Fibroblast of skin of back (primary cell): Measurements from ENCODE around the gene MFSD8. TPM values are rescaled to one million over a fixed set of nuclear protein-coding genes. Genes with fewer than 3 reads are reported as not detected.
"Not testable (repeated sequence)": the region's sequence is repeated elsewhere in the genome, so short reads cannot be mapped to it uniquely, and the experiment has no call there.

ENCODE experiments used
- DNase-seq: peaks from one replicate; pipeline ENCODE4 v3.0.0-alpha.2; 2013
- polyA plus RNA-seq, 2 experiments: library from polyadenylated mRNA; unstranded; fragments of 120-200 nt; gene quantifications; one replicate each; pipeline ENCODE4 v1.2.1, GENCODE V29; 2013; ENCODE audit not compliant: insufficient read length in 2 of 2

Gene MFSD8, protein sequence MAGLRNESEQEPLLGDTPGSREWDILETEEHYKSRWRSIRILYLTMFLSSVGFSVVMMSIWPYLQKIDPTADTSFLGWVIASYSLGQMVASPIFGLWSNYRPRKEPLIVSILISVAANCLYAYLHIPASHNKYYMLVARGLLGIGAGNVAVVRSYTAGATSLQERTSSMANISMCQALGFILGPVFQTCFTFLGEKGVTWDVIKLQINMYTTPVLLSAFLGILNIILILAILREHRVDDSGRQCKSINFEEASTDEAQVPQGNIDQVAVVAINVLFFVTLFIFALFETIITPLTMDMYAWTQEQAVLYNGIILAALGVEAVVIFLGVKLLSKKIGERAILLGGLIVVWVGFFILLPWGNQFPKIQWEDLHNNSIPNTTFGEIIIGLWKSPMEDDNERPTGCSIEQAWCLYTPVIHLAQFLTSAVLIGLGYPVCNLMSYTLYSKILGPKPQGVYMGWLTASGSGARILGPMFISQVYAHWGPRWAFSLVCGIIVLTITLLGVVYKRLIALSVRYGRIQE
- 10.3 TPM for polyA plus RNA-seq (2013, experiment 1 of 2; ENCODE audit: insufficient read length)
- 9.7 TPM for polyA plus RNA-seq (2013, experiment 2 of 2; ENCODE audit: insufficient read length)

DNA sequence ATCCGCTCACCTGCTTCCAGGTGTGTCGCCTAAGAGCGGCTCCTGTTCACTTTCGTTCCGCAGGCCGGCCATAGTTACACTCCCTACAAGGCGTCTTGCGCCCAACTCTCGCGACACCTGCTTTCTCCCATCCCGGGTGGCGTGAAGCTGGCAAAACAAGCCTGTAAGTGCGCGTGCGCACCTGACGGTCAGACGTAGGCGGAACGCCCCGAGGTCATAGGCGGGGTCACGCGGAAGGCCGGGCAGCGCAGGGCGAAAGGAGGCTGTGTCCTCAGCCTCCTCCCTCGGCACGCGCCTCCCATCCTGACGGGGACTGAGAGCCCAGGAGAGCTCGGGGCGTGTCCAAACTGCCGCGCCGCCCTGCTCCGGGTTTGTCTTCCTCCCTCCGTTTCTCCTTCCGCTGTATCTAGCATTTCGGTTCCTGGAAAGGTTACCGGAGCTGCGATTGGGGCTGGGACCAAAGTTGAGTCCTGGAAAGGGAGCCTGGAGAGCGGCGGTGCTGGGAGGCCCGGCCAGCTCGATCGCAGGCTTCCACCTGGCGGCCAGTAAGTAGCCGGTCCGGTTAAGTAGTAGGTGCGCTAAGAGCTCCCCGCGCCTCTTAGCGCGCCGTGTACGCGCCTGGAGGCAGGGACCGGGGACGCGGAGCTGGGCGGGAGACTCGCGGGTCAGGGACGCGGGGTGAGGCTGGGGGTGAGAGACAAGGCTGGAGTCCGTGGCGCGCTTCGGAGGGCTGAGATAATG is at the start of gene MFSD8, which contains the start of gene ABHD18:
Gene MFSD8, minus strand, starts transcription at position 112 of the 741 bp plus-strand sequence. Its CDS starts 40 bp downstream, at position 72.
Gene ABHD18, plus strand, starts transcription at position 345 of the 741 bp plus-strand sequence. CDS start 17,550 bp downstream, outside the sequence.
- peak; percentile 98 for DNase-seq

DNA sequence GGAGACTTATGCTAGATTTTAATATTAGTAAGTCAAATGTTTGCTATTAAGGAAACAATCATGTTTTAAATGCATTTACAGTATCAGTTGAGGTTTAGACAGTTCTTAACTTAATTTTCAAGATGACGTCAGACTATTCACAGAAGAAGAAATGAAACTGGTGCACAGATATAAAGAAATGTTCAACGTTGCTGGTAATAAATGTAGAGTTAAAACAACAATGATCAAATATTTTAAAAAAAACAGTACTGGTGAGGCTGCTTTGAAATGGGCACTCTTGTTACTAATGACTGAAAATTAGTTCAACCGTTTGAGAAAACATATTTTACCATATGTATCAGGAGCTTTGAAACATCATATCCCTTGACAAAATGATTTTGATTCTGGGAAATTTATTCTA is 44.5 kb upstream of the MFSD8 start:
- no peak for DNase-seq

DNA sequence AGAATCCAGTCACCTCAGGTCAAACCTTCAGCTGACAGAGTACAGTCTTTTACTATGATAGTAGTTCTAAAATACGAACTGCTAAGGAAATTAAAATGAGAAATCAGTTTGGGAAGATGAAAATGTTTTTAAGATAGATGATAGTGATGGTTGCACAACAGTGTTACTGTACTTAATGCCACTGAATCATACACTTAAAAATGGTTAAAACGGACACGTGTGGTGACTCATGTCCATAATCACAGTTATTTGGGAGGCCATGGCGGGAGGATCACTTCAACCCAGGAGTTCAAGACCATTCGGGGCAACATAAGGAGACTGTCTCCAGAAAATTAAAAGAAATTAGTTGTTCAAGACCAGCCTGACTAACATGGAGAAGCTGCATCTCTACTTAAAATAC is 41.6 kb upstream of the MFSD8 start:
- no peak for DNase-seq

DNA sequence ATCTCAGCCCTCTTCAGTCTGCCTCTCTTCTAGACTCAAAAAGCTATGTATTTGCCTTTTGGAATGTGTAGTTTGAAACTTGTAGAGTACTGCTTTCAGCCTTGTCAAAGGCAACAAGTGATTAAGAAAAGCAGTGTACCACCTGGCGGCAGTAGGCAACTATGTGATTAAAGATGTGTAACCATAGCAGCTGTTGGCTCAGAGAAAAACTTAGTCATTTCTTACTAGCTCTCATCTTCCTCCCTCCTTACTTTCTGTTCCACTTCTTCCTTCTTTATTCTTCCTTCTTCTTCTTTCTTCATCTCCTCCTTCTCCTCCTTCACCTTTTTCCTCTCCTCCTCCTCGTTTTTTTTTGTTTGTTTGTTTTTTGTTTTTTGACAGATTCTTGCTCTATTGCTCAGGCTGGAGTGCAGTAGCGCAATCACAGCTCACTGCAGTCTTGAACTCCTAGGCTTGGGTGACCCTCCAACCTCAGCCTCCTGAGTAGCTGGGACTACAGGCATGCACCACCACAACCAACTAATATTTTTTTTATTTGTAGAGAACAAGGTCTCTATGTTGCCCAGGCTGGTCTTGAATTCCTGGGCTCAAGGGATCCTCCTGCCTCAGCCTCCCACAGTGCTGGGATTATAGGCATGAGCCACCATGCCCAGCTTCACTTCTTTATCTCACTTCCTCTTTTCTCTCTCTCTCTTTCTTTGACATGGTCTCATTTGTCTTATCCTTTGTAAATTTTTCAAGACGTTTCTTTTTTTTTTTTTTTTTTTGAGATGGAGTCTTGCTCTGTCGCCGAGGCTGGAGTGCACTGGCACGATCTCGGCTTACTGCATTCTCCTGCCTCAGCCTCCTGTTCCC is 32.8 kb upstream of the MFSD8 start:
- peak; percentile 5 for DNase-seq

DNA sequence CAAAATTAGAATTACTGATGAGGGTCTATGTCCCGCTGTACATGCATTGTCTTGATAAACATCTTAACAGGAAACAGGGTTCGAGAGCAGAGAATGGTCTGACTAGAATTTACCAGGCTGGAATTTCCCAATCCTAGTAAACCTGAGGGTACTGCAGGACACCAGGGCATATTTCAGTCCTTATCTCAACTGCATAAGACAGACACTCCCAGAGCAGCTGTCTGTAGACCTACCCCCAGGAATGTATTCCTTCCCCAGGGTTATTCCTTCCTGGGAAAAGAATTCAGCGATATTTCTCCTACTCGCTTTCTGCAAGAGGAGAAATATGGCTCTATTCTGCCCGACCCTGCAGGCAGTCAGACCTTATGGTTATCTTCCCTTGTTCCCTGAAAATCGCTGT is 31.5 kb upstream of the MFSD8 start:
- not testable (repeated sequence) for DNase-seq

DNA sequence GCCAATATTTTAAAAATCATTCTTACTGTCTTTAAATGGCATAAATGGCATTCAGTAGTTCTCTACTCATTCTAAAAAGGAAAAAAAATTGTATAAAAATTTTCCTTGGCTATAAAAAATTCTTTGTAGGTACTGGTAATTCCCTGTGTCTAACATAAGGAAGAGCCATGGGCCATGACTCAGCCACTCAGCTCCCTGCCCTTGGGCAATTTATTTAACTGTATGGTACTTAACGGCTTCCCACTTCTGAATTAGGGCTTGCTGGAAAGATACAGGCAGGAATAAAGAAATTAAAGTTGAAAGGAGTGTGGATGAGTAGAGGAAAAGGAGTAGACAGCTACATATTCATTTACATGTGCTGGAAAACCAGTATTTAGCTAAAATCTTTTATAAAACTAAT is 30.8 kb upstream of the MFSD8 start:
- peak; percentile 36 for DNase-seq

DNA sequence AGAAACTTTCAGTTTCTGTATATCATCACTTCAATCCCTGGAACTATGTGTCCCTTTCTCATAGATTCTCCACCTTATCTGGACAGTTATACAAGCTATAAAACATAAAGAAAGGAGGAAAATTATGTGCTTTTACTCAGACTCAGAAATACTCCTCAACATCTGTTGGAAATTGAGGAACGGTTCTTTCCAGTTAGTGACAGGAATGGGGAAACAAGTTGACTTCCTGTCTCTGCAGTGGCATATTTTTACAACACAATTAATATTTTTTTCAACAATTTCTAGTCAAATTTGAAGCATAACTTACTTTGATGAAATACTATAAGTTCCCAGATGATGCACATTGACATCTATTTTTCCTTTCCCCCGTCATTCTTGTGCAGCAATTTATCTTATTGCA is 28.2 kb upstream of the MFSD8 start:
- DNase-seq, result no peak

DNA sequence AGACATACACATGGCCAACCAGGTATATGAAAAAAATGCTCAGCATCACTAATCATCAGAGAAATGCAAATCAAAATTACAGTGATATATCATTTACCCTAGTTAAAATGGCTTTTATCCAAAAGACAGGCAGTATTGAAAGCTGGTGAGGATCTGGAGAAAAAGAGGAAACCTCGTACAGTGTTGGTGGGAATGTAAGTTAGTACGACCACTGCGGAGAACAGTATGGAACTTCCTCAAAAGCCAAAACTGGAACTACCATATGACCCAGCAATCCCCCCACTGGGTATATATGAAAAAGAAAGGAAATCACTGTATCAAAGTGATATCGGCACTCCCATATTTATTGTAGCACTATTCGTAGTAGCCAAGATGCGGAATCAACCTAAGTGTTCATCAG is 23.7 kb upstream of the MFSD8 start:
- DNase-seq, result no peak

DNA sequence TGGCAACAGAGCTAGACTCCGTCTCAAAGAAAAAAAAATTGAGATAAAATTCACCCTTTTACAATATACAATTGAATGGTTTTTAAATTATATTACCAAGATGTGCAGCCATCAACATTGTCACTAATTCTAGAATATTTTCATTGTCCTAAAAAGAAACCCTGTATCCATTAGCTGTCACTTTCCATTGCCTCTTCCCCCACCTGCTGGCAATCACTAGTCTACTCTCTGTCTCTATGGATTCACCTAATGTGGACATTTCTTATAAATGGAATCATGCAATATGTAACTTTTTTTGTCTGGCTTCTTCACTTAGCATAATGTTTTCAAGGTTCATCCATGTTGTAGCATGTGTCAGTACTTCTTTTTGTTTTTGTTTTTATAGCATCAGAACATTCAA is 21.0 kb upstream of the MFSD8 start:
- no peak for DNase-seq

DNA sequence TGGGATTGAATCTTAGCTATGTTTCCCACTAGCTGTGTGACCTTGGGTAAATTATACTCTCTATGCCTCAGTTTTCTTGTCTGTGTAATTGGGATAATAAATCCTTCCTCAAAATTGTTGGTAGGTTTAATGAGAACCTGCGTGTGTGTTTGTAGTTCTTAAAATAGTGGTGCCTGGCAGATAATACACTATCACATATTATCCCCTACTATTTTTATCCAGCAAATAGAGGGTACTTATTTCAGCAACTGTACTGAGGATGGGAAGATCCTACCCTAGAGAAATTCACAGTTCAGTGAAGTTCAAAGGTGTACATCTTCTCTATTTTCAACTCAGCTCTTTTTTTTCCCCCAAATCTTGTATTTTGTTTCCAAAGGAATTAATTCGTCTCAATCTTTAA is 17.5 kb upstream of the MFSD8 start:
- no peak for DNase-seq

DNA sequence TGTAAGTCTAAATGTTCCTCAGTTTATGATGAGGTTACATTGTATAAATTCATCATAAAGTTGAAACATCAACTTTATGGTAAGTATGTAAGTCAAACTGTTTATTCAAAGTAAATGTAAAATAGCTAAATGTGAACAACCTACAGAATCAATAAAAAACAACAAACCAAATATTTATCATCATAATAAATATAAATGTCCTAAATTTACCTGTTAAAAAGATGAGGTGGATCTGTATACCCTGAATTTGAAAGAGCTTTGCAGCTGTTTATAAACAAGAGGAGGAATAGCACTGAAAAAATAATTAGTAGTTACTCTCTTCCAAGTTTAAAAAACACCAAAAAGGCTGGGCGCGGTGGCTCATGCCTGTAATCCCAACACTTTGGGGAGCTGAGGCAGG is 14.0 kb upstream of the MFSD8 start:
- no peak for DNase-seq

DNA sequence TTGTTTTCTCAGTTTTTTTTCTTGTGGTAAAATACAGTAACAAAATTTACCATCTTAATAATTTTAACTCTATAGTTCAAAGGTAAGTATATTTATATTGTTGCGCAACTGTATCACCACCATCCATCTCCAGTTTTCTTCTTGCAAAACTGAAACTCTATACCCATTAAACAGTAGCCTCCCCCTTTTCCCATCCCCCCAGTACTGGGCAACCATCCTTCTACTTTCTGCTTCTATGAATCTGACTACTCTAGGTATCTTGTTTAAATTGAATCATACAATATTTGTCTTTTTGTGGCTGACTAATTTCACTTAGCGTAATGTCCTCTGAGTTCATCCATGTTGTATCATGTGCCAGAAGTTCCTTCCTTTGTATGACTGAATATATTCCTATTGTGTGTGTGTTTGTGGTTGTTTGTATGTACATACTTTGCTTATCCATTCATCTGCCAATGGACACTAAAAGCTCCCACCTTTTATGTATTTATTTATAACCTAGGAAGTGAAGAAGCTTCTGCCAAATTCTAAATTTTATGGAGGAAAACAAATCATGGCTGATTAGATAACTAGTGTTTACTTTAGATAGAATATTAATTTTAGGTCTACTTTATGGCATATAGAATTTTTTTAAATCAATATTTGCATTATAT is 10.3 kb upstream of the MFSD8 start:
- DNase-seq, result no peak

DNA sequence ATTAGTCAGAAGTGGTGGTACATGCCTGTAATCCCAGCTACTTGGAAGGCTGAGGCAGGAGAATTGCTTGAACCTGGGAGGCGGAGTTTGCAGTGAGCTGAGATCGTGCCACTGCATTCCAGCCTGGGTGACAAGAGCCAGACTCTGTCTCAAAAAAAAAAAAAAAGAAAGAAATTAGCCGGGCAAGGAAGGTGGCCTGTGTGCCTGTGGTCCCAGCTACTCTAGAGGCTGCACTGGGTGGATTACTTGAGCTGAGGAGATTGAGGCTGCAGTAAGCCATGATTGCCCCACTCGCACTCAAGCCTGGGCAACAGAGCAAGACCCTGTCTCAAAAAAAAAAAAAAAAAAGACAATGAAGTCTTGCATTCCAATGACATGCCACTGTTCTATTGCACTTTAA is 6.0 kb upstream of the MFSD8 start:
- DNase-seq, result not testable (repeated sequence)

DNA sequence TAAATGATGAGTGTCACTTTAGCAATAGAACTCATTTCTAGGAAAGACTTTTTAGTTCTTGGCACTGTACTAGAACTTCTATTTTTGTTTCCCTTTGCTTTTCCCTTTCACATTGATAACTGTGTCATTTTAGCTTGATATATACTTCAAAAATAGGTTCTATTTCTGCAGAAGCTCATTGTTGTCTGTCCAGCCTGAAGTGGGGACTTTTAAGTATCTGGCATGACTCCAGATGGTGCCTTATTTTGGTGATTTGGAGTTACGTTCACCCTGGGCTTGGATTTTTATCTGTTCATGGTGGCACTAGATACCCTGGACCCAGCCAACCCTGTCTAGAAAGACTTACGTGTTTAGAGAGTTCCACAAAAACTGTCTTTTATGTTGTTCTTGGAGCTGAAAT is 3.6 kb upstream of the MFSD8 start:
- DNase-seq, result no peak

DNA sequence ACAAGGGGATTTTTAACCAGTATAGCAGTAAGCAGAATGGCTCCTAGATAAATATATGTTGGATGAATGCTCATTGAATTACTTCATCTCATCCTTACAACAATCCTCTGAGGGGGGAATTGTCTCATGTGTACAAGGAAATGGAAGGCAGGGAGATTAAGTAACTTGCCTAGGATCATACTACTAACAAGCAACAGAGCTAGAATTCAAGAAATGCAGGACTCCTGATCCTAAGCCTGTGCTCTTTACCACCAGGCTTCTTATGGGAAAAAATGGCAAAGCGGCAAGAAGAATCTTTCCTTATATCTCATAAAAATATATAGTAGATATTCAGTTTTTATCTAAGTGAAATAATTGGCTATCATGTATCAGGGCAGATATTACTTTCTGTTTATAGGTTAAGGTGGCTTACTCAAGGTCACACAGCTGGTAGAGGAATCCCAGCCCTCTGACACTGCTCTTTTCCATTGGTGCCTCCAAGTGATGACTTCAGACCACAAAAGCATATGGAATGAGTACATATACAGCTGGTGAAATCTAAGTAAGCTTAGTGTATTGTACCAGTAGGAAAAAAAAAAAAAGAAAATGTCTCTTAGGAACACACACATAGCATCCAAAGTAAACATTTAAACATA is 2.3 kb upstream of the MFSD8 start:
- no peak for DNase-seq

DNA sequence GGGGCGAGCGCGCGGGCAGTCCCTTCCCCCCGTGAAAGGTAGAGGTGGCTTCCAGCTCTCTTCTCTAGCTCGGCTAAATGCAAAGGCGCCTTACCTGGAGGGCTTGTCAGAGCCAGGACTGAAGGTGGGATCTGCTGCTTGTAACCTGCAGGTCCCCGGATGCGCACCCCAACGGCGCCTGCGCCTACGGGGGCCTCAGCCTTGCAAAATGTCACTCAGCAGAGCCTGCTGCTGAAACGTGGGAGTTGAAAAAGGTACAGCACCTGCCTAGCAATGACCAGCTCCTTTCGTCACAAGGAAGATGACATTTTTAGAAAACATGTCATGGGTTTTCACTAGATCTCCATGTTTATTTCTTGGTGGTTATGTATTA is 816 bp upstream of the MFSD8 start:
- peak; percentile 15 for DNase-seq

DNA sequence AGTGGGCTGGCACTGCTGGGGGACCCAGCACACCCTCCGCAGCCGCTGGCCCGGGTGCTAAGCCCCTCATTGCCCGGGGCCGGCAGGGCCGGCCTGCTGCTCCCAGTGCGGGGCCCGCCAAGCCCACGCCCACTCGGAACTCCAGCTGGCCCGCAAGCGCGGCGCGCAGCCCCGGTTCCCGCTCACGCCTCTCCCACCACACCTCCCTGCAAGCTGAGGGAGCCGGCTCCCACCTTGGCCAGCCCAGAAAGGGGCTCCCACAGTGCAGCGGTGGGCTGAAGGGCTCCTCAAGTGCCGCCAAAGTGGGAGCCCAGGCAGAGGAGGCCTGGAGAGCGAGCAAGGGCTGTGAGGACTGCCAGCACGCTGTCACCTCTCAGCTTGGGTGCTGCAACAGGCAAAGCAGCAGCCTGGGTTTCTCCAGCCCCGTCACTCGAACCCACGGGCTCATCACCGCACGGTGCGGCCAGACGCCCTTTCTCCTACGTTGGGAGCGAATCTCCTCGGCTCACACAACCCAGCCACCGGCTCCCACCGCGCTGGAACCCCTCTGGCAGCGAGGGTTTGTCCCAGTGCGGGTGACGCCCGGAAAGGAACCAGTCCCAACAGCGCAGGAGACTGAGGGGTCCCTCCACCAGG is 429 bp downstream of the MFSD8 start:
- not testable (repeated sequence) for DNase-seq

DNA sequence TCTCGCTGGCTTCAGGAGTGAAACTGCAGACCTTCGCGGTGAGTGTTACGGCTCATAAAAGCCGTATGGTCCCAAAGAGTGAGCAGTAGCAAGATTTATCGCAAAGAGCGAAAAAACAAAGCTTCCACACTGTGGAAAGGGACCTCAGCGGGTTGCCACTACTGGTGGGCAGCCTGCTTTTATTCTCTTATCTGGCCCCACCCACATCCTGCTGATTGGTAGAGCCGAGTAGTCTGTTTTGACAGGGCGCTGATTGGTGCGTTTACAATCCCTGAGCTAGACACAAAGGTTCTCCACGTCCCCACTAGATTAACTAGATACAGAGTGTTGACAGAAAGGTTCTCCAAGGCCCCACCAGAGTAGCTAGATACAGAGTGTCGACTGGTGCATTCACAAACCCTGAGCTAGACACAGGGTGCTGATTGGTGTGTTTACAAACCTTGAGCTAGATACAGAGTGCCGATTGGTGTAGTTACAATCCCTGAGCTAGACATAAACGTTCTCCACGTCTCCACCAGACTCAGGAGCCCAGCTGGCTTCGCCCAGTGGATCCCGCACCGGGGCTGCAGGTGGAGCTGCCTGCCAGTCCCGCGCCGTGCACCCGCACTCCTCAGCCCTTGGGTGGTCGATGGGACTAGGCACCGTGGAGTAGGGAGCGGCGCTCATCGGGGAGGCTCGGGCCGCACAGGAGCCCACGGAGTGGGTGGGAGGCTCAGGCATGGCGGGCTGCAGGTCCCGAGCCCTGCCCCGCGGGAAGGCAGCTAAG is 1.2 kb downstream of the MFSD8 start:
- not testable (repeated sequence) for DNase-seq

DNA sequence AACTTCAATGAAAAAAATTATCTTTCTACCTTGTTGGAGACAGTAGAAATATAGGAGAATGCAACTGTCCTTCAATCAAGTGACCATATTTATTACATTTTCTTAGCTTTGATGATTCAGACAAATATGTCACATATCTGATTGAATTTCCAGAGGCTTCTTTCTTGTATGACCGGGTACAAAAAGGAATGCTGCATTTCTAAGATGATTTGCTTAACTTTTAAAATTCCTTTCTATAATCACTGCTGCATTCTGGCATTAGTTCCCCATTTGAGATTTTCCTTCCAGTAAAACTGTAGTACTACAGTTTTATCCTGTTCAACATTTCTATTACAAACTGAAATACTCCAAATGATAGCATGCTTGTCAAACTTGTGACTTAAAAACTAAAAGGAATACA is 5.2 kb downstream of the MFSD8 start:
- DNase-seq, result peak; percentile 20

DNA sequence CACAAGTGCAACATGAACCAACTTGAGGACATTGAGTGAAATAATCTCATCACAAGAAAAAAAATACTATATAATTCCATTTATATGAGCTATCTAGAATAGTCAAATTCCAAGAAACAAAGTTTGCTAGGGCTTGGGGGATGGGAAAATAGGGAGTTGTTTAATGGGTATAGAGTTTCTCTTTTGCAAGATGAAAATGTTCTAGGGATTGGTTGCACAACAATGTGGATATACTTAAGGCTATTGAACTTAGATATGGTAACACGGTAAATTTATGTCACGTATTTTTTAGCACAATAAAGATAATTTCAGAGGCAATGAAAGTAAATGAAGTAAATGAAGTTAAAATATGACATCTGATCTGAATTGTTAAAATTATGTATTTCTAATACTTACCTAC is 7.9 kb downstream of the MFSD8 start:
- DNase-seq, result no peak
